ENCODE data around the gene KCNJ12.
"Not testable (repeated sequence)": the region's sequence is repeated elsewhere in the genome, so short reads cannot be mapped to it uniquely, and the experiment has no call there.

DNA sequence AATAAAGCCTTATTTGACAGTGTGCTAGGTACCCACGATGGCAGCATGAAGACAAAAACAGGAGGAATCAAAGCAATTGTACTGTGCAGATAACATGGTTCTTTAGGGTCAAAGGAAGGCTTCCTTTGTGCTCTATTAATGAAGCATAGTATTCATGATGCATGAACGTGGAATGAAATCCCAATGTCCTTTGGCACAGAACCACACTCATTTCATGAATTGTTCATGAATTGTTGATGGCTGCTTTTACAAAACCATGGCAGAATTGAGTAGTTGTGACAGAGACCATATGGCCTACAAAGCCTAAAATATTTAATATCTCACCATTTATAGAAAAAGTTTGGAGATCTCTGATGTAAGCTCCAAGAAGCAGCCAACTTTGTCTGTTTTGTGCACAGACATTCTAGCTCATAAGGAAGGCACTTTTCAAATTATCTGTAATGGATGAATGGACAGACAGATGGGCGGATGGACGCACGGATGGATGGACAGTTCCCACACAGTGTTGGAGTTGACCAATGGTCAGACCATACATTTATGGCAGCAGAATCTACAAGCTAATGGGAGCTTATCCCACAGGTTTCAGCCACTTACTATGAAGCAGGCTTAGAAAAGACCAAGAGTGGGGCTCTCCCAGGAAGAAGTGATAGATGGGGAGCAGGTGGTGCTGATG is 52.7 kb downstream of the KCNJ12 start:
- TF ChIP-seq FOXM1 (IDR thresholded peaks at IDR 0.05; ENCODE audit: borderline replicate concordance); NFRKB (IDR thresholded peaks at IDR 0.05); SP1 (IDR thresholded peaks at IDR 0.05); SUZ12 (IDR thresholded peaks at IDR 0.05); ARNT (IDR thresholded peaks at IDR 0.05); TARDBP (IDR thresholded peaks at IDR 0.05); L3MBTL2 (conservative IDR thresholded peaks at IDR 0.05); HDGF (IDR thresholded peaks at IDR 0.05; ENCODE audit: borderline replicate concordance): not testable (repeated sequence)

All from HEK293T (cell line).